GM23248 (cell line): ENCODE results near the gene ALG2.

Source experiments
- EZH2 ChIP-seq: fragments of 200-600 bp; sonication (generic); IDR thresholded peaks from 2 replicates; pipeline ENCODE4 v1.6.1; 2018; ENCODE audit warnings: antibody characterized with exemption, mild to moderate bottlenecking; ENCODE audit not compliant: insufficient read depth, poor library complexity, severe bottlenecking
- EZH2phosphoT487 ChIP-seq: fragments of 200-600 bp; sonication (generic); IDR thresholded peaks from 2 replicates; pipeline ENCODE4 v1.6.1; 2018; ENCODE audit warnings: antibody characterized with exemption, moderate library complexity, mild to moderate bottlenecking, low read depth; ENCODE audit not compliant: insufficient read depth

DNA sequence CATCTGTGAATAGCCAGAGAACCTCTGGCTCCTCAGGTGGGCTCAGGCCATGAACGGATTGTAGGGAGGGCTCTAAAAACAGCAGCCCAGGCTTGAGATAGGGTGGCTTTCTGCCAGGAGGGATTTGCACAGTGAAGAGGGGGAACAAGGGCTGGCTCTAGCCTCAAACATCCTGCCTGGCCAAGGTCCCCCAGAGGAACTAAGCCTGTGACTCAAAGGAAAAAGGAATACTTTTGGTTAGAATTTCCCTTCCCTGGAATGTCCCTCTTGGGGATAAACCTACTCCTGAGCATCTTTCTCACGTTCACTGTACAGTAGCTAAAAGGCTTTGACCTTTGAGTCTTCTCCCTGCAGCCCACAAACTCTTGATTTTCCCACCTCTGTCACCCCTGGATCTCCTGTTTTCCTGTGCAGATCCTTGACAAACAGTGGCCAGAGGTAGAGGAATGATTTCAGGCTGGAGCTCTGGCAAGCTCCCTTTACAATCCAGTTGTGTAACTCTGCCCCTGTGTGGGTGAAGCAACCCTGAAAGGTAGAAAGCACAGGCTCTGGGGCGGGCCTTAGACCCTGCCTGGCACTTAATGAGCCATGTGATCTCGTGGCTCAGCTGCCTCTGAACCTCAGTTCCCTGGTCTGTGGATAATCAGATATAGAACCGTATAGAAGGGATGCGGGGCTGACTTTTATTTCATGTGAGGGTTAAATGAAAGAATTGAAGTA, 17.8 kb upstream of the ALG2 start:
- TF ChIP-seq EZH2 (no peak), EZH2phosphoT487 (no peak)
